Peyer's patch (tissue), 4 donors: ENCODE results near the gene LDLRAD3.

ENCODE experiments used
- CTCF ChIP-seq, 6 experiments: fragments of 450-650 bp in 4 of 6; fragments of 200-600 bp in 2 of 6; sonication (generic) in 1 of 6; IDR thresholded peaks; one replicate each; pipeline ENCODE4 v1.5.1; 2017 to 2019; ENCODE audit warnings: antibody characterized with exemption in 6 of 6, mild to moderate bottlenecking in 3 of 6, moderate library complexity in 1 of 6
- POLR2A ChIP-seq, 2 donors: fragments of 450-650 bp; IDR thresholded peaks; one replicate each; pipeline ENCODE4 v1.5.1; 2017; ENCODE audit warnings: antibody characterized with exemption in 2 of 2, mild to moderate bottlenecking in 2 of 2, moderate library complexity in 2 of 2

- no peak for TF ChIP-seq CTCF (IDR thresholded peaks at IDR 0.05)
- no peak for TF ChIP-seq POLR2A (IDR thresholded peaks at IDR 0.05)
Observed at GRCh38 chr11:36251823-36252222, 308.0 kb downstream of the LDLRAD3 start.
